Astrocyte (in vitro differentiated cells and primary cell): ENCODE measurements around the gene HECTD4. TPM values are rescaled to one million over a fixed set of nuclear protein-coding genes. Genes with fewer than 3 reads are reported as not detected.

Experiments
- DNase-seq: peaks from one replicate; pipeline ENCODE4 v3.0.0-alpha.2; 2010; ENCODE audit warnings: low read depth
- FAIRE-seq: peaks from 2 replicates; lab custom pipeline; 2011; peaks lifted over from hg19 to GRCh38; lab: Jason Lieb, UNC
- H2AFZ ChIP-seq: 2 replicates; pipeline ENCODE4 v1.6.0; 2012; ENCODE audit warnings: low read depth, low read length, inconsistent platforms
- H3K27ac ChIP-seq: 2 replicates; pipeline ENCODE4 v1.5.1; 2011; ENCODE audit warnings: low read depth, low read length, inconsistent platforms
- H3K27me3 ChIP-seq: 2 replicates; pipeline ENCODE4 v1.6.0; 2011; ENCODE audit warnings: low read length, inconsistent platforms; ENCODE audit not compliant: insufficient read depth
- H3K36me3 ChIP-seq: 2 replicates; pipeline ENCODE4 v1.5.1; 2011; ENCODE audit warnings: low read length, inconsistent platforms; ENCODE audit not compliant: insufficient read depth
- H3K4me1 ChIP-seq: 2 replicates; pipeline ENCODE4 v1.5.1; 2011; ENCODE audit warnings: low read length, inconsistent platforms; ENCODE audit not compliant: insufficient read depth
- H3K4me2 ChIP-seq: 2 replicates; pipeline ENCODE4 v1.6.0; 2012; ENCODE audit warnings: low read length, inconsistent platforms
- H3K4me3 ChIP-seq: 2 replicates; pipeline ENCODE4 v1.5.1; 2011; ENCODE audit warnings: low read depth, mild to moderate bottlenecking, low read length, inconsistent platforms; ENCODE audit not compliant: insufficient read depth
- H3K79me2 ChIP-seq: 2 replicates; pipeline ENCODE4 v1.6.0; 2012; ENCODE audit warnings: mild to moderate bottlenecking, low read length, inconsistent platforms; ENCODE audit not compliant: insufficient read depth
- H3K9ac ChIP-seq: 2 replicates; pipeline ENCODE4 v1.6.0; 2012; ENCODE audit warnings: mild to moderate bottlenecking, low read length, inconsistent platforms
- H3K9me3 ChIP-seq: 2 replicates; pipeline ENCODE4 v1.5.1; 2012; ENCODE audit warnings: low read depth, mild to moderate bottlenecking, low read length, inconsistent platforms; ENCODE audit not compliant: insufficient read depth
- H4K20me1 ChIP-seq: 2 replicates; pipeline ENCODE4 v1.6.0; 2012; ENCODE audit warnings: low read length, inconsistent platforms; ENCODE audit not compliant: insufficient read depth
- H3K27ac Mint-ChIP-seq: one replicate; pipeline ENCODE4 v1.8.0; 2021; ENCODE audit warnings: mild to moderate bottlenecking, mixed read lengths; ENCODE audit not compliant: unreplicated experiment
- H3K27me3 Mint-ChIP-seq: one replicate; pipeline ENCODE4 v1.8.0; 2021; ENCODE audit warnings: low read depth, mixed read lengths; ENCODE audit not compliant: unreplicated experiment
- H3K36me3 Mint-ChIP-seq: one replicate; pipeline ENCODE4 v1.8.0; 2021; ENCODE audit warnings: low read depth, mixed read lengths; ENCODE audit not compliant: unreplicated experiment
- H3K4me1 Mint-ChIP-seq: one replicate; pipeline ENCODE4 v1.8.0; 2021; ENCODE audit warnings: low read depth, mixed read lengths; ENCODE audit not compliant: unreplicated experiment
- H3K4me3 Mint-ChIP-seq: one replicate; pipeline ENCODE4 v1.8.0; 2021; ENCODE audit warnings: mild to moderate bottlenecking, moderate library complexity, mixed read lengths; ENCODE audit not compliant: unreplicated experiment
- H3K9me3 Mint-ChIP-seq: one replicate; pipeline ENCODE4 v1.8.0; 2021; ENCODE audit warnings: mild to moderate bottlenecking, mixed read lengths; ENCODE audit not compliant: unreplicated experiment
- EZH2 ChIP-seq: IDR thresholded peaks from 2 replicates; pipeline ENCODE4 v1.6.1; 2012; ENCODE audit warnings: mild to moderate bottlenecking, low read length, inconsistent platforms; ENCODE audit not compliant: insufficient read depth
- total RNA-seq: library from RNA; stranded (reverse); gene quantifications from 2 replicates; pipeline ENCODE4 v1.2.1, GENCODE V29; 2021
- TF ChIP-seq, protein P1 (sequence below): IDR thresholded peaks from 2 replicates; pipeline ENCODE4 v1.5.1; 2011; ENCODE audit warnings: low read depth, mild to moderate bottlenecking, inconsistent platforms, low read length, moderate library complexity; ENCODE audit not compliant: insufficient read depth

The HECTD4 gene
- total RNA-seq, 1 donor from 2014 or later: 38.9 TPM

DNA sequence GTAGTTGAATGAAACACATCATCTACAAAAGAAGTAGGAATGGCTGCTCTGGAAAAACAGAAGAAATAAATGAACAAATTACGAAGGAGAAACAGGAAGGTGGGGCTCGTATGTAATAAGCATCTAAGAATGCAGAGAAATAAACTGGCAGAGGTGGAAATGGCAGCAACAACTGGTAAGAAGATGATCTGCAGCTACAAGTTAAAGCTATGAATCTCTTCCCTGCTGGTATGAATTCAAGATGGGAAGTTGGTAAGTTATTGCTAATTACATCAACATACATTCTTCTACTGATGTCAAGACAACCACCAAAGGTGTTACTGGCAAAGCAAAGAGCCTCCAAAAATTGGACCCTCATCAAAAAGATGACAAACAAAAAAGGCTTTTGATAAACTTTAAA, 59.8 kb downstream of the HECTD4 start:
- no peak overlapping the region for H3K4me3 ChIP-seq
- TF ChIP-seq, protein P1, sequence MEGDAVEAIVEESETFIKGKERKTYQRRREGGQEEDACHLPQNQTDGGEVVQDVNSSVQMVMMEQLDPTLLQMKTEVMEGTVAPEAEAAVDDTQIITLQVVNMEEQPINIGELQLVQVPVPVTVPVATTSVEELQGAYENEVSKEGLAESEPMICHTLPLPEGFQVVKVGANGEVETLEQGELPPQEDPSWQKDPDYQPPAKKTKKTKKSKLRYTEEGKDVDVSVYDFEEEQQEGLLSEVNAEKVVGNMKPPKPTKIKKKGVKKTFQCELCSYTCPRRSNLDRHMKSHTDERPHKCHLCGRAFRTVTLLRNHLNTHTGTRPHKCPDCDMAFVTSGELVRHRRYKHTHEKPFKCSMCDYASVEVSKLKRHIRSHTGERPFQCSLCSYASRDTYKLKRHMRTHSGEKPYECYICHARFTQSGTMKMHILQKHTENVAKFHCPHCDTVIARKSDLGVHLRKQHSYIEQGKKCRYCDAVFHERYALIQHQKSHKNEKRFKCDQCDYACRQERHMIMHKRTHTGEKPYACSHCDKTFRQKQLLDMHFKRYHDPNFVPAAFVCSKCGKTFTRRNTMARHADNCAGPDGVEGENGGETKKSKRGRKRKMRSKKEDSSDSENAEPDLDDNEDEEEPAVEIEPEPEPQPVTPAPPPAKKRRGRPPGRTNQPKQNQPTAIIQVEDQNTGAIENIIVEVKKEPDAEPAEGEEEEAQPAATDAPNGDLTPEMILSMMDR: no peak
- TF ChIP-seq EZH2: no peak
- H3K36me3 ChIP-seq: no peaks in the 10 kb centered on the region
- H4K20me1 ChIP-seq: peaks cover 39% of the 10 kb centered on the region
- H3K27me3 Mint-ChIP-seq: no peaks in the 10 kb centered on the region
- H3K9me3 ChIP-seq: no peaks in the 10 kb centered on the region
- peaks cover 5% of the 10 kb centered on the region for H3K36me3 Mint-ChIP-seq
- no peak overlapping the region for H3K27ac ChIP-seq
- no peak overlapping the region for H2AFZ ChIP-seq
- no peak overlapping the region for H3K4me2 ChIP-seq
- H3K4me1 Mint-ChIP-seq: no peaks in the 10 kb centered on the region
- H3K9ac ChIP-seq: no peak overlapping the region
- H3K27me3 ChIP-seq: no peaks in the 10 kb centered on the region
- H3K9me3 Mint-ChIP-seq: no peaks in the 10 kb centered on the region
- no peak overlapping the region for H3K4me3 Mint-ChIP-seq
- H3K4me1 ChIP-seq: no peaks in the 10 kb centered on the region
- DNase-seq (no peak), FAIRE-seq (no peak)
- H3K27ac Mint-ChIP-seq: no peak overlapping the region
- peaks cover 28% of the 10 kb centered on the region for H3K79me2 ChIP-seq

DNA sequence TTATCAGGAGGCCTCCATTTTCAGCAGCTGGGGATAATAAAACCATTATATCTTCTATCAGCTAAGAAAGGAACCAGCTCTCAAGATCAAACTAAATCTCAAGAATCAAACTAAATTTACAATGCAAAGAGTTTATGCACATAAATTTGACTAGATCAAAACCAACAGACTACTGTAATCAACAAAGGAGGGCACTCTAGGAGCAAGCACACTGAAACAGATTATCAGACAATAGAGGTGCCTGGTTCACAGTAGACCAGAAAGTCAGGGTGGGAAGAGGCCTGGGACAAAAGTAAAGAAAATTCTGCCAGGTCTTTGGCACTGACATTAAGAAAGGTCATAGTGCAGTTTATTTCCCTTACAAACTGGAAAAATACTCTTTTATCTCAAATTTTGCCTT, 61.0 kb downstream of the HECTD4 start:
- peaks cover 5% of the 10 kb centered on the region for H3K36me3 Mint-ChIP-seq
- no peaks in the 10 kb centered on the region for H3K4me1 Mint-ChIP-seq
- H3K4me3 Mint-ChIP-seq: no peak overlapping the region
- H3K9me3 Mint-ChIP-seq: no peaks in the 10 kb centered on the region
- Histone ChIP-seq H3K27me3 (no peaks in the 10 kb centered on the region), H3K36me3 (no peaks in the 10 kb centered on the region), H3K4me2 (no peak overlapping the region), H2AFZ (no peak overlapping the region), H3K4me3 (no peak overlapping the region), H3K4me1 (no peaks in the 10 kb centered on the region), H3K27ac (no peak overlapping the region), H3K9ac (no peak overlapping the region), H4K20me1 (peaks cover 36% of the 10 kb centered on the region), H3K9me3 (no peaks in the 10 kb centered on the region), H3K79me2 (peaks cover 24% of the 10 kb centered on the region)
- no peak for FAIRE-seq
- no peak for TF ChIP-seq EZH2
- TF ChIP-seq, protein P1: no peak
- no peak overlapping the region for H3K27ac Mint-ChIP-seq
- no peak for DNase-seq
- no peaks in the 10 kb centered on the region for H3K27me3 Mint-ChIP-seq

GRCh38 chr12:112319395-112319794, 62.8 kb downstream of the HECTD4 start:
- H3K27me3 Mint-ChIP-seq: no peaks in the 10 kb centered on the region
- Histone ChIP-seq H2AFZ (no peak overlapping the region), H3K36me3 (no peaks in the 10 kb centered on the region), H3K4me3 (no peak overlapping the region), H3K9ac (no peak overlapping the region), H3K27me3 (no peaks in the 10 kb centered on the region), H3K27ac (no peak overlapping the region), H3K4me1 (peaks cover 4% of the 10 kb centered on the region), H3K79me2 (peaks cover 19% of the 10 kb centered on the region), H4K20me1 (peaks cover 30% of the 10 kb centered on the region), H3K9me3 (no peaks in the 10 kb centered on the region), H3K4me2 (no peak overlapping the region)
- H3K27ac Mint-ChIP-seq: no peak overlapping the region
- DNase-seq (no peak), FAIRE-seq (no peak)
- peaks cover 7% of the 10 kb centered on the region for H3K36me3 Mint-ChIP-seq
- peaks cover 7% of the 10 kb centered on the region for H3K4me1 Mint-ChIP-seq
- no peak overlapping the region for H3K4me3 Mint-ChIP-seq
- H3K9me3 Mint-ChIP-seq: no peaks in the 10 kb centered on the region
- TF ChIP-seq EZH2: no peak
- TF ChIP-seq, protein P1: no peak
